ENCODE measurements around the gene SLC12A9. TPM values are rescaled to one million over a fixed set of nuclear protein-coding genes. Genes with fewer than 3 reads are reported as not detected.
"Not testable (repeated sequence)": the region's sequence is repeated elsewhere in the genome, so short reads cannot be mapped to it uniquely, and the experiment has no call there.

SLC12A9 gene
- total RNA-seq, 1 donor from 2014 or later, result 26.6 TPM

DNA sequence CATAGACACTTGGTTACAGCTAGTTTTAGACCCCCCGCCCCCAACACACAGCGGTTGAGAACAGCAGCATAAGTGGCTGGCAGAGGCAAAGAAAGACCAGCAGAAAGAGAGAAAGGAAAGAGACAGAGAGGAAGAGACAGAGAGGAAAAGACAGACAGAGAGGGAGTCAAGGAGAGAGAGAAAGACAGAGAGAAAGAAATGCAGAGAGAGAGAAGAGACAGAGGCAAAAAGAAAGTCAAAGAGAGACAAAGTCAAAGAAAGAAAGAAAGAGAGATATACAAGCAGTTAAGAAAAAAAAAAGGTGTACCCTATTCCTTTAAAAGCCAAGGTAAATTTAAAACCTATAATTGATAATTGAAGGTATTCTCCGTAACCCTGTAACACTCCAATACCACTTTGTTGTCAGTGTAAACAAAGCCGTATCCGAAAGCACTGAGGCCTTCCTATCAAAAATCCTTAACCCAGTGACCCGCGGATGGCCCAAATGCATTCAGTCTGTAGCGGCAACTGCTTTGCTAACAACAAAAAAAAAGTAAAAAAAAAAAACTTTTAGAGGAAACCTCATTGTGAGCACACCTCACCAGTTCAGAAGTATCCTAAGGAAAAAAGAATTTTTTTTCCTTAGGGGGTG is 11.9 kb upstream of the SLC12A9 start:
- DNase-seq (ENCODE audit: low spot score), result no peak
- no peaks in the 10 kb centered on the region for H3K36me3 Mint-ChIP-seq (ENCODE audit: low read depth)
- H3K9me3 Mint-ChIP-seq (ENCODE audit: low read depth), result no peaks in the 10 kb centered on the region
- H3K4me1 Mint-ChIP-seq (ENCODE audit: low read depth), result peaks cover 12% of the 10 kb centered on the region
- TF ChIP-seq CTCF (IDR thresholded peaks at IDR 0.05), result no peak
- no peaks in the 10 kb centered on the region for H3K27me3 Mint-ChIP-seq (ENCODE audit: low read depth)
- H3K27ac Mint-ChIP-seq (ENCODE audit: unreplicated experiment), result no peak overlapping the region
- H3K4me3 Mint-ChIP-seq (ENCODE audit: unreplicated experiment), result no peak overlapping the region

GRCh38 chr7:100847360-100847759 is 5.2 kb upstream of the SLC12A9 start:
- no peak for TF ChIP-seq CTCF (IDR thresholded peaks at IDR 0.05)
- H3K36me3 Mint-ChIP-seq (ENCODE audit: low read depth), result no peaks in the 10 kb centered on the region
- peaks cover 9% of the 10 kb centered on the region for H3K4me1 Mint-ChIP-seq (ENCODE audit: low read depth)
- no peak overlapping the region for H3K27ac Mint-ChIP-seq (ENCODE audit: unreplicated experiment)
- no peak for DNase-seq (ENCODE audit: low spot score)
- no peaks in the 10 kb centered on the region for H3K9me3 Mint-ChIP-seq (ENCODE audit: low read depth)
- no peaks in the 10 kb centered on the region for H3K27me3 Mint-ChIP-seq (ENCODE audit: low read depth)
- no peak overlapping the region for H3K4me3 Mint-ChIP-seq (ENCODE audit: unreplicated experiment)

- peaks cover 2% of the 10 kb centered on the region for H3K36me3 Mint-ChIP-seq (ENCODE audit: low read depth)
- H3K4me3 Mint-ChIP-seq (ENCODE audit: unreplicated experiment), result no peak overlapping the region
- H3K9me3 Mint-ChIP-seq (ENCODE audit: low read depth), result no peaks in the 10 kb centered on the region
- H3K27me3 Mint-ChIP-seq (ENCODE audit: low read depth), result no peaks in the 10 kb centered on the region
- no peak overlapping the region for H3K27ac Mint-ChIP-seq (ENCODE audit: unreplicated experiment)
- no peak for DNase-seq (ENCODE audit: low spot score)
- peaks cover 27% of the 10 kb centered on the region for H3K4me1 Mint-ChIP-seq (ENCODE audit: low read depth)
- TF ChIP-seq CTCF (IDR thresholded peaks at IDR 0.05), result no peak
Measured at GRCh38 chr7:100854146-100854895, 1.8 kb downstream of the SLC12A9 start.

- not testable (repeated sequence) for H3K4me3 Mint-ChIP-seq (ENCODE audit: unreplicated experiment); H3K27me3 Mint-ChIP-seq (ENCODE audit: low read depth); H3K27ac Mint-ChIP-seq (ENCODE audit: unreplicated experiment); H3K36me3 Mint-ChIP-seq (ENCODE audit: low read depth); H3K9me3 Mint-ChIP-seq (ENCODE audit: low read depth); DNase-seq (ENCODE audit: low spot score)
- peaks cover 27% of the 10 kb centered on the region for H3K4me1 Mint-ChIP-seq (ENCODE audit: low read depth)
Measured at GRCh38 chr7:100854899-100855298, 2.4 kb downstream of the SLC12A9 start.

- peaks cover 27% of the 10 kb centered on the region for H3K4me1 Mint-ChIP-seq (ENCODE audit: low read depth)
- H3K4me3 Mint-ChIP-seq (ENCODE audit: unreplicated experiment), result no peak overlapping the region
- DNase-seq (ENCODE audit: low spot score), result no peak
- H3K27me3 Mint-ChIP-seq (ENCODE audit: low read depth), result no peaks in the 10 kb centered on the region
- no peak for TF ChIP-seq CTCF (IDR thresholded peaks at IDR 0.05)
- H3K27ac Mint-ChIP-seq (ENCODE audit: unreplicated experiment), result no peak overlapping the region
- H3K36me3 Mint-ChIP-seq (ENCODE audit: low read depth), result peaks cover 8% of the 10 kb centered on the region
- H3K9me3 Mint-ChIP-seq (ENCODE audit: low read depth), result no peaks in the 10 kb centered on the region
Measured at GRCh38 chr7:100855515-100855914, 3.0 kb downstream of the SLC12A9 start.
